HG03097 (cell line): ENCODE results near the gene XAF1.
"Not testable (repeated sequence)": the region's sequence is repeated elsewhere in the genome, so short reads cannot be mapped to it uniquely, and the experiment has no call there.

Source experiments
- ATAC-seq: cut with Tn5 transposase; IDR thresholded peaks from one replicate; pipeline ENCODE4 v1.9.1; 2021; ENCODE audit not compliant: unreplicated experiment, low FRiP score

XAF1 gene

DNA sequence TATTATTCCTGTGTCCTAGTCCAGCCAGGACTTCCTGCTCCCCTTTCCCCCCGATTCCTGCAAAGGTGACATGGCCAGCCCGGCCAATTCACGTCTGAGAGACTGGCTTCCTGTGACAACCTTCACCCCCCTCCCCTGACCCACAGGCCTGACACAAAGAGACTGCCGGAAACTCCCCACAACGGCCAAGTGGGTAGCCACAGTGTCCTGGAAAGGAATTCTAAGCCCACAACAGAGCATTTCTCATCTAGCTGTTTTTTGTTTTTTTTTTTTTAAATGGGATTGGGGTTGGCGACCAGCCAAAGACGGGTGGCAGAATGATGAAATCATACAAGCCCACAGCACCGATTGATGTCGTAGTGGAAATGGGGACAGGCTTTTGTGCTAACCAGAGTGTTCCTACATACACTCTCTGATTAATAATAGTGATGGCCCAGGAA is 2.8 kb upstream of the XAF1 start:
- no peak for ATAC-seq

DNA sequence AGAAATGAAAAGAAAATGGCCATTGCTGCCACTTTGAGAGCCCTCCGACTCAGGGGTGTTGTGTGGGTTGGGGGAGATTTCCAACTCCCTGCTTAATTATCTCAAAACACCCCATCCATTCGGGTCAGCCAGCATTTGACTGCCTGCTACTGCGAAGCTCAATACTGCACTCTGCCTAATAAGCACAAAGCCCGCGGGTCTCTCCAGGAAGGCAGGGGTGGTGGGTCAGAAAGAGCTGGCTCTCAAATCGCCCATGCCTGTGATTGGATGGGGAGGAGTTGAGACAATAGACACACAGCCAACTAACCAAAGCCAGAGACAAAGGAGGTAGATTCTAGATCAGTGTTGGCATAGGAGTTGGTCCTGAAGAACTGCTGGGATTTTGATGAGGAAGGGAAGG is 2.3 kb upstream of the XAF1 start:
- ATAC-seq: no peak

DNA sequence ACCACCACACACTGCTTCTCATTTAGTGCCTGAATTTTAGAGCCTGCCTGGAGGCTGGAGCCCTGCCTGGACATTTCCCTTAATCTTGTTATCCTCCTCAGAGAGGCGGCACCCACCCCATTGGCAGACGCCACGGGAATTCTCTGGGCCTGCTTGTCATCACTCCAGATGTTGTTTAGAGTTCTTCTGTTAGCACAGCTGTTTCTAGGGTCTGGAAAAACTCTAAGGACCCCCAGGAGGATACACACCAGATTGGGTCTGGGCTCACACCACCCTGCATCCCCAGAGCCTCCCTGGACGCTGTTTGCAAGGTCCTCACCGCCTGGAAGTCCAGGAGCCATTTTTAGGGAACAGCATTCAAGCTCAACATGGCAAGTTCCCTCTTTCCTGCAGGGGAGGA is 565 bp upstream of the XAF1 start:
- no peak for ATAC-seq

DNA sequence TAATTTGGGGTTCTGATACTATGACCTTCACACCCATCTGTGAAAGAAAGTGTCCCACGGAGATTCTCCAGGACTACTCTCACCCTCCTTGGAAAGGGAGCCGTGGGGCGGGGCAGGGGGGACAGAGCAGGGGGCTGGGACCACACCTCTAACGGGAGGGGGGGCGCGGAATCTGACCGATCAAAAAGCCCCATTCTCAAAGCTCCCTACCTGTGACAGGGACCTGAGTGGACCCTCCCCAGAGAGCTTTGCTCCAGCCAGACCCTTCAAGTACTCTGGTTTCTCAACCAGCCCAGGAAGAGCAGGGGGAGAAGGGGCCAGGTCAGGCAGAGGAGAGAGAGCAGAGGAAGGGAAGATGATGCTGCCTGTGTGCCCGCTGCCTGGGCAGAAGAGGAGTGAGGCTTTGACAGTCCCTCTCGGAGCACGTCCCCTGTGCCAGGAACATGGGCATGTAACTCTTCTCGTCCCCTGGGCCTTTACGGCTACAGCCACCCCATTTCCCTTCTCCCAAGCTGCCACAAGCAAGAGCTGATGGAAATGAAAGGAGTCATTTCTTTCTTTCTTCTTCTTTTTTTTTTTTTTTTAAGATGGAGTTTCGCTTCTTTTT is 682 bp downstream of the XAF1 start:
- no peak for ATAC-seq

DNA sequence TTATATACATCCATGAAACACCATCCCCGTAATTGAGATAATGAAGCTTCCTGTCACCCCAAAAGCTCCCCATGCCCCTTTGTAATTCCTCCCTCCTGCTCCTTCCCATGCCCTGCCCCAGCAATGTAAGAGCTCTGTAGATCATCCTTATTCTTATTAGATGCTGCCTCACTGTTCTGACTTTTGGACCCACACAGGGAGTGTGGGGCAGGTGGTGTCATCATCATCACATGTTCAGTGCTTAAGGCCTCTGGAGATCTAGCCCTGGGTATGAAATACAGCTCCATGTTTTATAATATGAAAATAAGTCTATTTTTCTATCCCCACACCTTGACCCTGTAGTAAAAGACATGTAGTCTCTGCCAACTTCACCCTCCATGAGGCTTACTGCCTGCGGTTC is 1.9 kb downstream of the XAF1 start:
- ATAC-seq: no peak

DNA sequence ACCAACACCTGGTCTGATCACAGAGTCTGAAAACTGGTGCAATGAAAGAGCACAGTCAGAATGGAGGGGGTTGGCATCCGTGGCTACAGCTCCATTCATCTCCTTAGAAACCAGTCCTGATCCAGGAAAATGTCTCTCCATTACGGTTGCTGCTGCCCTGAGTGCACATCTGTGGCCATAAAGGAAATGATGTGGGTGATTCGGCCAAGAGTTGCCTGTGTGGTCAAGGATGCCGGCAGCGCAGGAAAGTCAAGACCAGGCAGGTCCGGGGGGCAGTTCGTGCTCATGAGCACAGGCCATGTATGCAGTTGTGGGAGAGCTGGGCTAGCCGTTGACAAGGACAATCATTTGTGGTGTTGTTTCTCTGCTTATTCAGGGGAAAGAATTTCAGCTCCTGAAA is 5.9 kb downstream of the XAF1 start:
- no peak for ATAC-seq

DNA sequence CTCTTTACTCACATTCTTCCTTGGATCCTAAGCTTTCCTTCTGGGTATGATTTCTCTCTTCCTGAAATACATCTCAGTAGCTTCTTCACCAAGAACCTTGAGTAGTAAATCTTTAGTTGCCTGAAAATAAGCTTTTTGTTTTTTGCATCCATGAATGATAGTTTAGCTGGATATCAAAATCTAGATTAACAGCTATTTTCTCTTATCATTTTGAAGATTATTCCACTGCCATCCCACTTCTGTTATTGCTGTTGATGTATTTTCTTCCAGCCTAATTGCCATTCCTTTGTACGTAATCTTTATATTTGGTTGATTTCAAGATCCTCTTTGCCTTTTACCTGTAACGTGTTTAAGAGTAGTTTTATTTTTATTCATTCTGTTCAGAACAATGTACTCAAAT is 12.6 kb downstream of the XAF1 start:
- ATAC-seq: no peak

- no peak for ATAC-seq
Observed at GRCh38 chr17:6772016-6772415, 16.2 kb downstream of the XAF1 start.

GRCh38 chr17:6774906-6775305 is 19.1 kb downstream of the XAF1 start:
- ATAC-seq: not testable (repeated sequence)

GRCh38 chr17:6775871-6776405 is 20.1 kb downstream of the XAF1 start, which contains the start of gene FBXO39:
Gene FBXO39 (plus strand): TSS chr17:6776215. CDS start chr17:6779869, 3,654 bp downstream.
- ATAC-seq: no peak

- no peak for ATAC-seq
Observed at GRCh38 chr17:6779411-6779810, 23.6 kb downstream of the XAF1 start.

DNA sequence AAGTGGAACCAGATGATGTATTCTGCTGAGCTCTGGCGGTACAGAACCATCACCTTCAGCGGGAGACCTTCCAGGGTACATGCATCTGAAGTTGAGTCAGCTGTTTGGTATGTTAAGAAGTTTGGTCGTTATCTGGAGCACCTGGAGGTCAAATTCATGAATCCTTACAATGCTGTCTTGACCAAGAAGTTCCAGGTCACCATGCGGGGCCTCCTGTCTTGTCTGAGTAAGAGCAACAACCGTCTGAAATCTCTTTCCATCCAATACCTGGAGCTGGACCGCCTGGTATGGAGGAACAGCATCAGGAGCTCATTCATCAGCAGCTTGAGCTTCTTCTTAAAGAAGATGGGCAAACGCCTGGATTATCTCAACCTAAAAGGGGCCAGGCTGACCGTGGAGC is 24.2 kb downstream of the XAF1 start:
- no peak for ATAC-seq

- no peak for ATAC-seq
Observed at GRCh38 chr17:6780886-6781285, 25.0 kb downstream of the XAF1 start.

DNA sequence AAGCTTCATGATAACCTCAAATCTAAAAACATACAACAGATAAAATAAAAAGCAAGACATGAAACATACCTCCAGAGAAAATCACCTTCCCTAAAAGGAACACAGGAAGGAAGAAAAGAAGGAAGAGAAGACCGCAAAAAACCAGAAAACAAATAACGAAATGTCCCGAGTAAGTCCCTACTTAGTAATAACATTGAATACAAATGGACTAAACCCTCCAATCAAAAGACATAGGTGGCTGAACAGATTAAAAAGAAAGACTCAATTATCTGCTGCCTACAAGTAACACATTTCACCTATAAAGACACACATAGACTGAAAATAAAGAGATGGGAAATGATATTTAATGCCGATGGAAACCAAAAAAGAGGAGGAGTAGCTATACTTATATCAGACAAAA is 26.4 kb downstream of the XAF1 start:
- no peak for ATAC-seq

DNA sequence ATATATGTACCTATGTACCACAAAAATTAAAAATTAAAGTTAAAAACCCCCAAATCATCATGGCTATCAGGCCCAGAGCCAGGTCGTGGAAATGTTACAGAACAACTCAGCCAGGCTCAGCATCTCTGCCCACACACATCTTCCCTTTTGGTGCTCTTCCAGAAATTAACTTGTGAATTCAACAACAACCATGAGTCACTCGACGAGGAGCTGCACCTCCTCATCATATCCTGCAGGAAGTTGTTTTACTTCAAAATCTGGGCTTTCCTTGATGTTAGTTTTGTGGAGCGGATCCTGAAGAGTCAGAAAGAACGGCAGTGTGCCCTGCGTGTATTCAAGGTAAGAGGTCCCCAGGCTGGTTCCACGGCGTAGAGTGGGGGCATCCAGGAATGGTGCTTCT is 30.8 kb downstream of the XAF1 start:
- no peak for ATAC-seq

GRCh38 chr17:6787081-6787693 is 31.3 kb downstream of the XAF1 start:
- no peak for ATAC-seq

DNA sequence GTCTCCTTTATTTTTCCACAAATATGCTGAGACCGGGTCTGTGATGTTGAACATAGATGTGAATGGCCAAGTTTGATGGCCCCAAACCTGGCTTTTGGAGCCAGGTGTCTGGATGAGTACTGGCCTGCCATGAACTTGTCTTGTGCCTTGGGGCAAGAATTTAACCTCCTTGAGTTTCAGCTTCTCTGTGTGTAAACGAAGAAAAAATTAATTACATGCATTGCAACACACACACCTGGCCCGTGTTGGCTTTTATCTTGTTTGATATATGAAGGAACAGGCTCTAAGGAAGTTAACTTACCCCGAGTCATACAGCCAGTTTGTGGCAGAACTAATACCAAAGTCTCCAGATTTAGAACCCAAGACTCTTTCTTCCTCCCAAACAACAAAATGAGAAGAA is 33.3 kb downstream of the XAF1 start:
- ATAC-seq: no peak

DNA sequence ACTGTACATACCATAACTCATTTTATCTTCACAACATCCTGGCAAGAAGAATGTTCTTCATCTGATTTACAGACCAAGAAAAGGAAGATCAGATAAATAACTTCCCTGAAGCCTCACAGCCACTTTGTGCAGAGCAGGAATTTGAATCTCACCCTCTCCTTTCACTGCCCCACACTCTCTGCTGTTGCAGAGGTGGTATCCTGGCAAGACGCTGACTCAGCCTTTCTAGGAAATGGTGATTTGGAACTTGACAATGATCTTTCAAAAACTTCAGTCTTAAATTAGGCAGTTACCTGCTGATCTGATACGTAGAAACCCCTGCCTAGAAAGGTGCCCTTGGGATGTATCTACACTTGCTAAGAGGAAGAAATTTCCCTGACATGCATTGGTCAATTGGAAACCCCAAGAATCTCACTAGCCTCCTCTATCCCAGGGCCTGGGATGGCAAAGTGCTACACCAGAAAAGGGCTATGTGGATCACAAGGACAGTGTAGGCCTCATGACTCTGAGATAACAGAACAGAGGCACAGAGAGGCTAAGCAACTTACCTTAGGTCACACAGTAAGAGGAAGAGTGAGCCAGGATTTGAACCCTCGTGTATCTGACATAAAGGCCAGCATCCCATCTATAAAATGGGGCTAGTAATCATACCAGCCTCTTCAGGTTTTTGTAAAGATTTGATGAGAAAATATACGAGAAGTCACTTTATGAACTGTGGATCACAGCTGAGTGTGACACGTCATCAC is 38.1 kb downstream of the XAF1 start:
- ATAC-seq: no peak

- ATAC-seq: no peak
Observed at GRCh38 chr17:6796017-6796886, 40.4 kb downstream of the XAF1 start.

- ATAC-seq: no peak
Observed at GRCh38 chr17:6796887-6797490, 41.1 kb downstream of the XAF1 start.
